NCI-H446 (cell line): ENCODE data around the gene USP35.
A peak's percentile ranks its signal among the peaks of the same experiment; 100 is the strongest.

Experiments
- DNase-seq, 2 experiments: peaks; one replicate each; lab custom pipeline; 2025; lab: John Stamatoyannopoulos, UW

USP35 gene

DNA sequence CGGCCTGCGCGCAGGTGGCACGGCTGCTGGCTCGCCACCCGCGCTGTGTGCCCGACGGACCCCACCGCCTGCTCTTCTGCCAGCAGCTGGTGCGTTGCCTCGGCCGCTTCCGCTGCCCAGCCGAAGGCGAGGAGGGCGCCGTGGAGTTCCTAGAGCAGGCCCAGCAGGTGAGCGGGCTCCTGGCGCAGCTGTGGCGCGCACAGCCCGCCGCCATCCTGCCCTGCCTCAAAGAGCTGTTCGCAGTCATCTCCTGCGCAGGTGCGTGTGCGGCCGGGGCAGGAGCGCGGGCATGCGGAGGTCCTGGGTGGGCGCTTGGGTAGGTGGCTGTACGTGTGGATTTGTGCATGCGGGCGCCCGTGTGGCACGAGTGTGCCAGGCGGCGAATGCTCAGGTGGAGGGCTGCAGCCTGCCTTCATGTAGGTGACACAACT, 8.0 kb downstream of the USP35 start:
- DNase-seq, result no peak

DNA sequence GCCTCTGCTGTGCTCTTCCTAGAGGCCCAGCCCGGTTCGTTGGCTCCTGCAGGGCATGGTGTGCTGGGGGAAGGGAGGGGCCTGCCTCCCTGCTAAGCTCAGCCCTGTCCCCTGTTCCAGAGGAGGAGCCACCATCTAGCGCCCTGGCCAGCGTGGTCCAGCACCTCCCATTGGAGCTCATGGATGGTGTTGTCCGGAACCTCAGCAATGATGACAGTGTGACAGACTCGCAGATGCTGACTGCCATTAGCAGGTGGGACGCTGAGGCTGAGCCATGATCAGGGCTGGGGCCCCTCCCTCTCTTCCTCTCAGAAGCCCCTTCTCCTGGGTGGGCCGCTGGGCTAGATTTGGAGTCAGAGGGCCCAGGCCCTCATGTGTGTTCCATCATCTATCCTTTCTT, 9.1 kb downstream of the USP35 start:
- no peak for DNase-seq

DNA sequence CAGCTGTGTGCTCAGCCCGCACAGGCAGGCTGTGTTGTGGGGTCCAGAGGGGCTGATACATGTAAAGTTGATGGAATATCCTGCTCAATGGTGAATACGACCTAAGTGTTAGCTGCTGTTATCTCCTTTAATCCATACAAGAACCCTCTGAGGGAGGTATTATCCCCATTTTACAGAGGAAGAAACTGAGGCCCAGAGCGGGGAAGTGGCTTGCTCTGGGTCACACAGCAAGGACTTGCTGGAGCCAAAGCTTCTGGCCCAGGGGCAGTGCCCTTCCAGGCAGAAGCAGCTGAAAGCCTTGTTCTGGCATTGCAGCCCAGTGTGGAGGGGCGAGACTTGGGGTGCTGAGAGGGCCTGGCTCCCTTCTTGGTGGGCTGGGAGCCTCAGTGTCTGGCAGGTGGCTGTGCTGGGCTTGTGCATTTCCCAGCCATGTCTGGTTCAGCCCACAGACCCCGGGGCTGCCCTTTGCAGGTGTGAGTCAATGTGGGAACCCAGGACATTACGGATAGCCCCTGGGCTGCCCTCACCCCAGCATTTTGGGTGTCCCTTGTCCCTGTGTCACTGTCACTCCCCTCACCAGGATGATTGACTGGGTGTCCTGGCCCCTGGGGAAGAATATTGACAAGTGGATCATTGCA, 10.4 kb downstream of the USP35 start:
- no peak for DNase-seq

DNA sequence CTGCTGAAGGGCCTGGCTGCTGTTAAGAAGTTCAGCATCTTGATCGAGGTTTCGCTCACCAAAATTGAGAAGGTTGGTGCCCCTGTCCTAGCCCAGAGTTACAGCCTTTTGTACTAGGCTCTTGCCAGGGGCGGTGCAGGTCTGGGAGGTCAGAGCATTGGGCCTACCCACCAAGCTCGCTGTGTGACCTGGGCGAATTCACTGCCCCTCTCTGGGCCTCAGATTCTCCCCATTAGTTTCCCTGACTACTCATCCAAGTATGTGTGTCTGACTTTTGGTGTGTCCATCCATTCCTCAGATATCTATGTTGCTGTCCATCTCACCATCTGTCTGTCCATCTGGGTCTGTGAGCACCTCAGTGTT, 10.9 kb downstream of the USP35 start:
- DNase-seq, result no peak

DNA sequence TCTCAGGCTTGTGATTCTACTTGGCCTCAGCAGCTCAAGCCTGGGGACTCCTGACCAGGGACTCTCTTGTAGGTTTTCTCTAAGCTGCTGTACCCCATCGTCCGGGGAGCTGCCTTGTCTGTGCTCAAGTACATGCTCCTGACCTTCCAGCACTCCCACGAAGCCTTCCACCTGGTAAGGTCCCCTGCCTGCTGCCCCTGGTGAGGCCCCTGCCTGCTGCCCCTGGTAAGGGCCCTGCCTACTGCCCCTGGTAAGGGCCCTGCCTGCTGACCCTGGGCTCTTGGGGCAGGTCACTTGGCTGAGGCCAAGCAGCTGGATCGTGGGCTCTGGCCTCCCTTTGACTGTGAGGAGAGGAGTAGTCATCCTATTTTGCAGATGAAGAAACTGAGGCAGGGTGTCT, 11.3 kb downstream of the USP35 start:
- no peak for DNase-seq

DNA sequence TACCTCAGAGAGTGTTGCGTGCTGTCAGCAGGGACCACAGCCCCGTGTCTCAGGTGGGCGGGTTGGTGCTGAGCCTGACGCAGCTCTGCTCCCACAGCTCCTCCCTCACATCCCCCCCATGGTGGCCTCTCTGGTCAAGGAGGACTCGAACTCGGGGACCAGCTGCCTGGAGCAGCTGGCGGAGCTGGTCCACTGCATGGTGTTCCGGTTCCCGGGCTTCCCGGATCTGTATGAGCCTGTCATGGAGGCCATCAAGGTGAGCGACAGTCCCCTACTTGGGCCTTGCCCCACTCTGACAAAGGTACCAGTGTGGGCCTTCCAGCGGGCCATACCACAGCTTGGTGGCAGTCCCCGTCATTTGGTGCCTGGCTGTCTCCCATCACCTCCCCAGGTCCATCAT, 11.8 kb downstream of the USP35 start:
- DNase-seq, result no peak

DNA sequence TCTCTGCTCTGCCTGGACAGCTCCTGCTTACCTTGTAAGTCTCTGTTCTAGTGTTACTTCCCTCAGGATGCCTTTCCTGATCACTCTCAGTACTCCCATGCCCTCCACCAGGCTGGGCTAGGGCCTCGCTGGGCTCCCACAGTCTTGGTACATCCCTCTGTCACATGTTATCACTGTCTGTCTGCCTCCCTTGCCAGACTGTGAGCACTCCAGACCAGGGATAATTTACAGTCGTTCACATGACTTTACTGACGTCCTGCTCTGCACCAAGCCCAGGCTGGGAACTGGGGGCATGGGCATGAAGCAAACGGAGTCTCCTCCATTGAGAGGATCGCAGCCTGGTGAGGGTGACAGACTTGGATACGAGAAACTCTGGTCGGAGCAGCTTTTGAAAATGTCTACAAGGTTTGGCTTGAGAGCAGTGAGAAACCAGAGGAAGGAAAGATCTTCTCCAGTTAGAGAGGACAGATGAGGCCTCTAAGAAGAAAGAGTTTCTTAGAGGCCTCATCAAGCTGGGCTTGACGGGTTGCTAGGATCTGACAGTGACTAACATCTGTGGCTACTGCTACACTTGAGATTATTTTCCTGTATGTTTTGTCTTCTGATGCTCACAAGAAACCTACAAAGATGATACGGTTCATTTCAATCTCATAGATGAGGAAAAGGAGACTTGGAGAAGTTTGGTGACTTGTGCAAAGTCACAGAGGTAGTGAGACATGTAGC, 12.5 kb downstream of the USP35 start:
- no peak for DNase-seq

DNA sequence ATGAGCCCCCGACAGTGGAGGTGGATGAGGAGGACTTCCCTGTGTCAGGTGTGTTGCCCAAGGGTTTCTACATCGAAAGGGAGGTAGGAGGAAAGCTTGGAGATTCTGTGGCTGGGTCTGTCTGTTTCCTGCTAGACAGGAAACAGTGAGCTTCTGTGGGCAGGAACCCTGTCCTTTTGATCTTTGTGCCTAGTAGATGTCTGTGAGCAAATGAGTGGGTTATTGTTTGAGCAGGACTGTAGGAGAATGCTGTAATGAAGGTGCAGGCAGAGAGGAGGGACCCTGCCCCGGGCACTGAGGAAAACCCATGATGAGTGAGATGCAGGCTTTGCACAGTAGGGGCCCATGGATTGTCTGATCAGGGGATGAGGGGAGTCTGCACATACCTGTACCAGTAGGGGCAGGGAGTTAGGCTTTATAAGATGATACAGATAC, 14.0 kb downstream of the USP35 start:
- no peak for DNase-seq

DNA sequence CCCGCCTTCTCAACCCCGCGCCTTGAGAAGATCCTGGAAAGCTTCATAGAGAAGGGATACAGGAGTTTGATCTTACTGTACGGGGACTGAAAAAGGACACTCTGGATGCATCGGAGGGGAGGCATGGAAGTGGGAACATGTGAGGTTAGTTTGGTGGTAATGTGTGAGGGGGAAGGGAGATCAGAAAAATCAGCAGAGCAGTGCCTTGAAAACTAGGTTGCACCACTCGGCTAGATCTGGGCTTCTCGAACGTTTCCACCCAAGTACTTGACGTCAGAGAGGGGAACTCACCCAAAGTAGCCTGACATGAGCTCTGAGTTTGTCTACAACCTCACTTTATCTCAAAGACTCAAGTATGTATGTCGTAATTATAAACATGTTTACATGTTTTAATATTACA, 14.5 kb downstream of the USP35 start:
- DNase-seq, result no peak

DNA sequence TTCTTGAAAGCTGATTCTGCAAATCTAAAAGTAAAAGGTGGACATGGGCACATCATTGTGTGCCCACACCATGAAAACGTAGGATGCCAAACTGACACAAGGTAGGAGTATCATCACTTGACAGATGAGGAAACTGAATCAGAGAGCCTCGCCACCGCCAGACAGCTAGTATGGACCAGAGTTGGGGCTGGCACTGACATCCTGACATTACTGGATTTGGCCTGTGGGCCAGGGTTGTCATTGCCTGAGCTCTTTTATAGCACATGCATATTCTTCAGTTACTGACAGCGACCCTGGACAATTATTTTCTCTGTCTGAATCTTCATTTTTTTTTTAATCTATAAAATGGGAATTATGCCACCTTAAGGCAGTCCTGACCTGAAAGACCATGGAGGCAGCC, 16.5 kb downstream of the USP35 start:
- DNase-seq, result no peak

DNA sequence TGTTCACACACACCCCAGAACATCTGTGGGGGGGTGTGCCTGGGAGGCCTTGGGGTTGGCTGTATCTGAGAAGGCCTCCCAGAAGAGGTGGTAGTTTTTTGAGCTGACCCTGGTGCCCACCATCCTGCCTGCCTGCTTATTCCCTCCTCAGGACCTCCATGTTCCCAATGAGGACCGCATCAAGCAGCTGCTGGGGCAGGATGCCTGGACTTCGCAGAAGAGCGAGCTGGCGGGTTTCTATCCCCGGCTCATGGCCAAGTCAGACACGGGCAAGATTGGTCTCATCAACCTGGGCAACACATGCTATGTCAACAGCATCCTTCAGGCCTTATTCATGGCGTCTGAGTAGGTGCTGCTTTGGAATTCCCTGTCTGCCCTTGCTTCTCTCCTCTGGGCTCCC, 17.0 kb downstream of the USP35 start:
- DNase-seq, result no peak

DNA sequence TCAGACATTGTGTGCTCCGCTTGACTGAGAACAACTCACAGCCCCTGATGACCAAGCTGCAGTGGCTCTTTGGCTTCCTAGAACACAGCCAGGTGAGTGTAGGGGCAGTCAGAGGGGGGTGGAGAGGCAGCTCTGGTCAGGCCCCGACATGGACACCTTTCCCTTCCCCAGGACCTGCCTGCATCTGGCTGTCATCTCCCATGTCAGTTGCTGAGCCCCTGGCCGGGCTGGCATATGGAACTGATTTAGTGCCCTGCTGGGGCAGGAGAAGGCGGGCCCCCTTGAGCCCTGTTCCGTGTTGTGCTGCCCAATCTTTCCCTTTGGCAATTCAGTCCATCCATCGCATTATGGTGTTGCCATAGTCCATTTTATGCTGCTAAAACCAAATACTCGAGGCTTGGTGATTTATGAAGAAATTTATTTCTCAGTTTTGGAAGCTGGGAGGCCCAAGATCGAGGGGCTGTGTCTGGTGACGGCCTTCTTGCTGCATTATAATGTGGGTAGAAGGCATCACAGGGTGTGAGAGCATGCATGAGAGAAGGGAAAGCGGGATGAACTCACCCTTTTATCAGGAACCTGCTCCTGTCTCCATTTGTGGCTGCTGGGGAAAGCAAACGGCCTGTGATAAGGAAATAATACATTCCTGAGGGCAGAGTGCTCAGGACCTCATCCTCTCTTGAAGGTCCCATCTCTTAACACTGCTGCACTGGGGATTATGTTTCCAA, 19.0 kb downstream of the USP35 start:
- no peak for DNase-seq

DNA sequence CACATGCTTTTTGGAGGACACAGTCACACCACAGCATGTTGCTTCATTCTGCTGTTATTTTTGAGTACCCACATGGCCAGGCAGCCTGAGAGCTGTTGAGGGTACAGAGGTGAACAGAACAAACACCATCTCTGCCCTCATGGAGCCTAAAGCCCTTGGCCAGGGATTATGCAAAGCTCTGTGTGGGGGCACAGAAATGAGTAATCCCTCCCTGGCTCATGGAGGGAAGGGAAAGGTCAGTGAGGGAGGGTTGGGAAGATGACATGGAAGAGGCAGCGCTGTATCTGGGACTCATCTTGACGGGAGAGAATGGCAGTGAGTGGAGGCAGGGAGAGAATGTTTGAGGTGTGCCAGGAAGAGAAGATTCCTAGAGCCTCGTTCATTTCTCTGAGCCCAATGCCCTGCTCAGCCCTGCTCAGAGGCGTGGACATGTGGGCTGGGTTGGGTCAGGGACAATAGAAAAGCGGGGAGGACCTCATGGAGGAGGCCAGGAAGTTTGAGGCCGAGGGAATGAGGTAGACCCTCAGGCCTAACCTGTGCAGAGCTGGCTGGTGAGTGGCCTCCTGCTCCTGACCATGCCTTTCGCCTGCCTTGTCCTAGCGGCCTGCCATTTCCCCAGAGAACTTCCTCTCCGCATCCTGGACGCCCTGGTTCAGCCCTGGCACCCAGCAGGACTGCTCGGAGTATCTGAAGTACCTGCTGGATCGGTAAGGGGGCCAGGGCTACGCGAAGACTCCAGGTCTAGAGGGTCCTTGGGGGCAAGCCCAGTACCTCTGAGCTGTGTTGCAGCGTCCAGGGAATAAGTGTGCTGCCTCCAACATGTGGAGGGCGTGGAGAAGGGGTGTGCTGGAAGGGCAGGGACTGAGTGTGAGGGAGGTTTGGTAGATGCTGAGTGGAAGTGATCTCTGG, 19.8 kb downstream of the USP35 start:
- no peak for DNase-seq

DNA sequence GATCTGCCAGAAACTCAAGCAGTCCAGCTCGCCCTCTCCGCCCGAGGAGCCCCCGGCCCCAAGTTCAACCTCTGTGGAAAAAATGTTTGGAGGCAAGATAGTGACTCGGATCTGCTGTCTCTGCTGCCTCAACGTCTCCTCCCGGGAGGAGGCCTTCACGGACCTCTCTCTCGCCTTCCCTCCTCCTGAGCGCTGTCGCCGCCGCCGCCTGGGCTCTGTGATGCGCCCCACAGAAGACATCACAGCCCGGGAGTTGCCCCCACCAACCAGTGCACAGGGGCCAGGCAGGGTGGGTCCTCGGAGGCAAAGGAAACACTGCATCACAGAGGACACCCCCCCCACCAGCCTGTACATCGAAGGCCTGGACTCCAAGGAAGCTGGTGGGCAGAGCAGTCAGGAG, 20.8 kb downstream of the USP35 start:
- no peak for DNase-seq

DNA sequence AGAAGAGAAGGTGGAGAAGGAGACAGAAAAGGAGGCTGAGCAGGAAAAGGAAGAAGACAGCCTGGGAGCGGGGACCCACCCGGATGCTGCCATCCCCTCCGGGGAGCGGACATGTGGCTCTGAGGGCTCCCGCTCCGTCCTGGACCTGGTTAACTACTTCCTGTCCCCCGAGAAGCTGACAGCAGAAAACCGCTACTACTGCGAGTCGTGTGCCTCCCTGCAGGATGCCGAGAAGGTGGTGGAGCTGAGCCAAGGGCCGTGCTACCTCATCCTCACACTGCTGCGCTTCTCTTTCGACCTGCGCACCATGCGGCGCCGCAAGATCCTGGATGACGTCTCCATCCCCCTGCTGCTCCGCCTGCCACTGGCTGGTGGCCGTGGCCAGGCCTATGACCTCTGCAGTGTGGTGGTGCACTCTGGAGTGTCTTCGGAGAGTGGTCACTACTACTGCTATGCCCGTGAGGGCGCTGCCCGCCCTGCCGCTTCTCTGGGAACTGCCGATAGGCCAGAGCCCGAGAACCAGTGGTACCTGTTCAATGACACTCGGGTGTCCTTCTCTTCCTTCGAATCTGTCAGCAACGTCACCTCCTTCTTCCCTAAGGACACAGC, 21.4 kb downstream of the USP35 start:
- DNase-seq, result no peak

DNA sequence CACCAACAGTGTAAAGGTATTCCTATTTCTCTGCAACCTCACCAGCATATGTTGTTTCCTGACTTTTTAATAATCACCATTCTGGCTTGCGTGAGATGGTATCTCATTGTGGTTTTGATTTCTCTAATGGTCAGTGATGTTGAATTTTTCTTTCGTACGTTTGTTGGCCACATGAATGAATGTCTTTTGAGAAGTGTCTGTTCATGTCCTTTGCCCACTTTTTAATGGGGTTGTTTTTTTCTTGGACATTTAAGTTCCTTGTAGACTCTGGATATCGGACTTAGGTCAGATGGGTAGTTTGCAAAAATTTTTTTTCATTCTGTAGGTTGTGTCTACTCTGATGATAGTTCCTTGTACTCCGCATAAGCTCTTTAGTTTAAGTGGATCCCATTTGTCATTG, 22.8 kb downstream of the USP35 start:
- DNase-seq, result no peak

DNA sequence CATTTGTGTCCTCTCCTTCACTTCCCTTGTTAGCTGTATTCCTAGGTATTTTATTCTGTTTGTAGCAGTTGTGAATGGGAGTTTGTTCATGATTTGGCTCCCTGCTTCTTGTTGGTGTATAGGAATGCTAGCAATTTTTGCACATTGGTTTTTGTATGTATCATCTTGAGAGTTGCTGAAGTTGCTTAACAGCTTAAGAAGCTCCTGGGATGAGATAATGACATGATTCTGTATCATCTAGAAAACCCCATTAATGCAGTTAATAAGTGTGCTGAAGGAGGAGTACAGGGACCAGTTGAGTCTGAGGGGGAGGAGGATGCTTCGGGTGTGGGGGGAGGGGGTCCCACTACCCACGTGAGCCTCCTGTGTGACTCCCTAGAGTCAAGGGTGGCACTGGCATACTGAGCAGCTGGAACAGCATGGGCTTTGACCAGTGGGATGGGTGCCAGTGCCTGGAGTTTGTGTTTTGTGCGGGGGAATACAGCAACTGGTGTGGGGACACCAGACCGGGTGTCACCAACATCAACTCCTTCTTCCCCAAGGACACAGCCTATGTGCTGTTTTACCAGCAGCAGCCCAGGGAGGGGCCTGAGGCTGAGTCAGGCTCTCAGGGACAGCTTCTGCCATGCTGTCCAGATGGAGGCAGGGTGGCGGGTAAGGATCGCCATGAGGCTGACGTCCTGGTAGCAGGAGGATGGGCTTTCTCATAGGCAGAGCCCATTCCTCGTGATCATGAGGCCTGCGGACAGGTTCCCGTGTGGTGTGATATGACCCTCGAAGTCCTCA, 24.1 kb downstream of the USP35 start:
- DNase-seq, result no peak

DNA sequence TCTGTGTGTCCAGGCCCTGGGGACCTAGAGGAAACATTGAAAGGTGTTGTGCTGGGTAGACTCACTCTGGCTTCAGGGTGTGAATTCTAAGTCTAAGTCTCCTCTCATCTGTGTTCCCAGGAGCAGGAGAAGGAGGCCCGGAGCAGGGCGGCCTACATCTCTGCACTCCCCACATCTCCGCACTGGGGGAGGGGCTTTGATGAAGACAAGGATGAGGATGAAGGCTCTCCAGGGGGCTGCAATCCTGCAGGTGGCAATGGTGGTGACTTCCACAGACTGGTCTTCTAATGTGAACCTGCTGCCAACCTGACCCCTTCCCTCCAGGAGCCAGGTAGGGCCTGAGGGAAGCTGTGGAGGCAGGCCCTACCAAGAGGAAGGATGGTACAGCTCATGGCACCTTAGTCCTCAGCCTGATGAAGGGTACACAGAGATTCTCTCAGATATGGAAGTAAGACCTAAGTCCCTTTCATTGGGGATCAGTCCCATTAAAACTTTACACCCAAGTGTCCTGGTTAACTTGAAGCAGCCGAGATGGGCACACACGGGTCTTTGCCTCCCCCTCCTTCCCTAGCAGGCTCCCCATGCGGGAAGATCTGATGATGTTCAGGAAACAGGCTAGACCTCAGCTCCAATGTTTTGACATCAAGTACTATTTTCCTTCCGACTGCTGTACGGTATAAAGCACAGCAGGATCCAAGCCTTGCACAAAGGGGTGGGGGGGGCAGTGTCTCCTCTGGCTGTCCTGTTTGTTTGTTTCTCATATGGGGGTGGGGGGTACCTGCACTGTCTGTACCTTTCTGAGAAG, 25.0 kb downstream of the USP35 start:
- DNase-seq, result no peak

DNA sequence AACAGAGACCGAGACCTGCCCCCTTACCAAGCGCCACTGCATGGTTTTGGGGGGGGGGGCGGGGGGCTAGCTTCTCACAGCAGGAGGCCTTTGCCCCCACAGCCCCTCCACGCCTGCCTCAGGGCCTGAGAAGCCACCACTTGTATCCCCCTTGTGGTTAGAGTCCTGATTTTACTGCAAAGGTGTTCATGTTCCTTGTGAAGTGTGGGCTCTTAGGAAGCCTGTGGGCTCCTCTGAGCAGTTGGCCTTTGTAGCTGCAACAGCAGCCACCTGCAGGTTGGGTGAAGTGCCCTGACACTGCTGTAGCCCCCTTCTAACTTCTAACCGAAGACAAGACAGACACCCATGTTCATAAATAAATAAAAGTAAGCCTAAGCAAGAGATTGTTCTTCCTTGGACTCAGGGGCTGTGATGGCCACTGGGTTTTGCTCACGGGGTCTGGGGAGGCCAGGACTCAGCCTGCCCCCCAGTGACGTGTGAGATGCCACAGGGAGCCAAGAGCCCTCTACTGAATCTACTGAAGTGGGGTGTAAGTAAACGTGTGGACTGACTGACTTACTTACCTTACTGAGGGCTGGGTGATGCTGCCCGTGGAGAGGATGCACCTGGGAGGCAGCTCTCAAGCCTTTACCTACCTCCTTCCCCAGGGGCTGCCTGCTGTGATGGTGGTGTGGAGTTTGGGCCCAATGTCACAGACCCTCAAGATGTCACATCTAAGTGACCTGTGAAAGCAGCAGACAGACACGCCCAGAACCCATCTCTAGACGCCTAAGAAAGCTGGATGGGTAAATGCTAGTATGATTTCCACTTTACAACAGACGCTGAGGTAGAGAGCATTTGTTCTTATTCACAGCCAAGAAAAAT, 25.8 kb downstream of the USP35 start:
- peak in 1 of 2 experiments; percentile 8 for DNase-seq
